Neural cell (in vitro differentiated cells): ENCODE data around the gene ALPI. TPM values are rescaled to one million over a fixed set of nuclear protein-coding genes. Genes with fewer than 3 reads are reported as not detected.
"Not testable (repeated sequence)": the region's sequence is repeated elsewhere in the genome, so short reads cannot be mapped to it uniquely, and the experiment has no call there.

Experiments used
- H2AFZ ChIP-seq: fragments of 200-600, 300-800 bp; sonication (generic), shearing (Covaris generic); 2 replicates; pipeline ENCODE4 v1.6.0; 2014; ENCODE audit warnings: low read depth, mild to moderate bottlenecking, antibody characterized with exemption, low read length, moderate library complexity
- H3F3A ChIP-seq: fragments of 200-600 bp; shearing (Covaris generic); 2 replicates; pipeline ENCODE4 v1.6.1; 2016; ENCODE audit warnings: mild to moderate bottlenecking, moderate library complexity, mixed read lengths, antibody characterized with exemption, low read length; ENCODE audit not compliant: insufficient read depth, poor library complexity, severe bottlenecking
- H3K27ac ChIP-seq: fragments of 200-600, 300-800 bp; sonication (generic), shearing (Covaris generic); 2 replicates; pipeline ENCODE4 v1.5.1; 2014; ENCODE audit warnings: mild to moderate bottlenecking, low read length, moderate library complexity
- H3K27me3 ChIP-seq: fragments of 300-800, 200-600 bp; sonication (generic), shearing (Covaris generic); 2 replicates; pipeline ENCODE4 v1.6.0; 2014; ENCODE audit warnings: mild to moderate bottlenecking, low read depth, low read length, moderate library complexity; ENCODE audit not compliant: insufficient read depth
- H3K36me3 ChIP-seq: fragments of 300-800, 200-600 bp; sonication (generic), shearing (Covaris generic); 2 replicates; pipeline ENCODE4 v1.5.1; 2014; ENCODE audit warnings: mild to moderate bottlenecking, antibody characterized with exemption, low read length, moderate library complexity; ENCODE audit not compliant: insufficient read depth
- H3K4me2 ChIP-seq: fragments of 300-800, 200-600 bp; sonication (generic), shearing (Covaris generic); 2 replicates; pipeline ENCODE4 v1.6.0; 2014; ENCODE audit warnings: mild to moderate bottlenecking, low read length
- H3K4me3 ChIP-seq: fragments of 300-800, 200-600 bp; sonication (generic), shearing (Covaris generic); 2 replicates; pipeline ENCODE4 v1.5.1; 2014; ENCODE audit warnings: mild to moderate bottlenecking, low read length, moderate library complexity
- H3K79me2 ChIP-seq: fragments of 200-600 bp; shearing (Covaris generic); replicated peaks from 2 replicates; pipeline ENCODE4 v1.6.0; 2014; ENCODE audit warnings: mild to moderate bottlenecking, low read length, moderate library complexity; ENCODE audit not compliant: insufficient read depth
- H3K9ac ChIP-seq: fragments of 300-800, 200-600 bp; sonication (generic), shearing (Covaris generic); 2 replicates; pipeline ENCODE4 v1.6.1; 2016; ENCODE audit warnings: mild to moderate bottlenecking, low read length, mixed read lengths
- H3K9me2 ChIP-seq: fragments of 200-600 bp; shearing (Covaris generic); 2 replicates; pipeline ENCODE4 v1.6.1; 2016; ENCODE audit warnings: mild to moderate bottlenecking, low read length, mixed read lengths; ENCODE audit not compliant: insufficient read depth
- H3K9me3 ChIP-seq: fragments of 200-600, 300-800 bp; sonication (generic), shearing (Covaris generic); 2 replicates; pipeline ENCODE4 v1.6.1; 2016; ENCODE audit warnings: mild to moderate bottlenecking, mixed run types, low read length, moderate library complexity, mixed read lengths
- H4K20me1 ChIP-seq: fragments of 200-600 bp; shearing (Covaris generic); 2 replicates; pipeline ENCODE4 v1.6.1; 2016; ENCODE audit warnings: mild to moderate bottlenecking, mixed run types; ENCODE audit not compliant: insufficient read depth
- CTCF ChIP-seq: fragments of 450-650 bp; IDR thresholded peaks from 2 replicates; pipeline ENCODE4 v1.5.1; 2014; ENCODE audit warnings: antibody characterized with exemption, mild to moderate bottlenecking, moderate library complexity; ENCODE audit not compliant: poor library complexity, severe bottlenecking
- POLR2AphosphoS5 ChIP-seq: IDR thresholded peaks from 2 replicates; pipeline ENCODE4 v1.6.1; 2012
- RAD21 ChIP-seq: fragments of 450-650 bp; conservative IDR thresholded peaks from 2 replicates; pipeline ENCODE4 v1.6.1; 2014; ENCODE audit warnings: antibody characterized with exemption, mild to moderate bottlenecking, moderate library complexity
- SMC3 ChIP-seq: fragments of 450-650 bp; conservative IDR thresholded peaks from 2 replicates; pipeline ENCODE4 v1.6.1; 2014; ENCODE audit warnings: antibody characterized with exemption, mild to moderate bottlenecking, moderate library complexity; ENCODE audit not compliant: poor library complexity
- polyA plus RNA-seq: library from polyadenylated mRNA; depleted of rRNA; stranded (reverse); fragments of >200 nt; gene quantifications from 2 replicates; pipeline ENCODE4 v1.2.3, GENCODE V29; 2014

Gene ALPI
- polyA plus RNA-seq, 1 donor from 2014 or later = not detected

GRCh38 chr2:232444409-232445148 lies 11.4 kb upstream of the ALPI start:
- no peaks in the 10 kb centered on the region for H3K79me2 ChIP-seq
- no peaks in the 10 kb centered on the region for H3K9me3 ChIP-seq
- H3K36me3 ChIP-seq = no peaks in the 10 kb centered on the region
- no peak overlapping the region for H3K9ac ChIP-seq
- no peaks in the 10 kb centered on the region for H4K20me1 ChIP-seq
- H3K27me3 ChIP-seq = no peaks in the 10 kb centered on the region
- H3K9me2 ChIP-seq = no peaks in the 10 kb centered on the region
- H3K4me2 ChIP-seq = no peak overlapping the region
- H3K4me3 ChIP-seq = no peak overlapping the region
- no peaks in the 10 kb centered on the region for H3F3A ChIP-seq
- TF ChIP-seq CTCF (peak; percentile 50), POLR2AphosphoS5 (no peak)
- H3K27ac ChIP-seq = no peak overlapping the region
- no peak overlapping the region for H2AFZ ChIP-seq

GRCh38 chr2:232445149-232445885 lies 10.6 kb upstream of the ALPI start:
- H3K9ac ChIP-seq, H3K4me3 ChIP-seq, H4K20me1 ChIP-seq, H3K4me2 ChIP-seq, H3K36me3 ChIP-seq, H3K9me3 ChIP-seq, H3K27ac ChIP-seq, H3K9me2 ChIP-seq, H3K79me2 ChIP-seq, H3K27me3 ChIP-seq, H3F3A ChIP-seq, H2AFZ ChIP-seq: not testable (repeated sequence)

- not testable (repeated sequence) for H2AFZ ChIP-seq, H3K9ac ChIP-seq, H3K9me3 ChIP-seq, H3K9me2 ChIP-seq, H3K4me2 ChIP-seq, H4K20me1 ChIP-seq, H3K36me3 ChIP-seq, H3K4me3 ChIP-seq, H3F3A ChIP-seq, H3K79me2 ChIP-seq, H3K27ac ChIP-seq, H3K27me3 ChIP-seq
- TF ChIP-seq SMC3 (peak; percentile 70), CTCF (peak; percentile 45), RAD21 (peak; percentile 55)
Observed at GRCh38 chr2:232446266-232446777, 9.6 kb upstream of the ALPI start.
